GM18498 (cell line): ENCODE measurements around the gene CABLES1.
A peak's percentile ranks its signal among the peaks of the same experiment; 100 is the strongest.
"Not testable (repeated sequence)": the region's sequence is repeated elsewhere in the genome, so short reads cannot be mapped to it uniquely, and the experiment has no call there.

Experiments used
- ATAC-seq: cut with Tn5 transposase; IDR thresholded peaks from one replicate; pipeline ENCODE4 v1.9.1; 2021; ENCODE audit warnings: mild to moderate bottlenecking, moderate library complexity; ENCODE audit not compliant: unreplicated experiment

Gene CABLES1

GRCh38 chr18:23108496-23108895 lies 26.8 kb upstream of the CABLES1 start:
- no peak for ATAC-seq

DNA sequence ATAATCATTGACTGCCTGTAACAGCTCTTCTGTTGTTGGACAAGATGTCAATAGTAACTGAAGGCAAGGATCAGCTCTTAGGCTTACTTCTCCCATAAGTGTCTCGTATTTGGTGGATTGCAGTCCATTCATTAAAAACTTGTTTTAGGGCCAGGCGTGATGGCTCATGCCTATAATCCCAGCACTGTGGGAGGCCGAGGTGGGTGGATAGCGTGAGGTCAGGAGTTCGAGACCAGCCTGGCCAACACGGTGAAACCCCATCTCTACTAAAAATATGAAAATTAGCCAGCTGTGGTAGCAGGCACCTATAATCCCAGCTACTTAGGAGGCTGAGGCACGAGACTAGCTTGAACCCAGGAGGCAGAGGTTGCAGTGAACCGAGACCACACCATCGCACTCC lies 26.1 kb upstream of the CABLES1 start:
- not testable (repeated sequence) for ATAC-seq

GRCh38 chr18:23113576-23113975 lies 21.7 kb upstream of the CABLES1 start:
- no peak for ATAC-seq

GRCh38 chr18:23114171-23114881 lies 21.0 kb upstream of the CABLES1 start:
- no peak for ATAC-seq

- ATAC-seq: no peak
Observed at GRCh38 chr18:23114911-23115310, 20.4 kb upstream of the CABLES1 start.

DNA sequence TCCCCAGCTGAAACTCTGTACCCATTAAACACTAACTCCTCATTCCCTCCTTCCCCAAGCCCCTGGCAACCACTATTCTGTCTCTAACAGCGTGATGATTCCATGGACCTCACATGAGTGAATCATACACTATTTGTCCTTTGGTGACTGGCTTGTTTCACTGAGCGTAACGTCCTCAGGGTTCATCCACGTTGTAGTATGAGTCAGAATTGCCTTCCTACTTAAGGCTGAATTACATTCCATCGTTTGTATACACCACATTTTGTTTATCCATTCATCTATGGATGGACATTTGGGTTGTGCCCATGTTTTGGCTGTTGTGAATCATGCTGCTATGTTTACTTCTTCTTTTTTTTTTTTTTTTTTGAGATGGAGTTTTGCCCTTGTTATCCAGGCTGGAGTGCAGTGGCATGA lies 19.6 kb upstream of the CABLES1 start:
- no peak for ATAC-seq

GRCh38 chr18:23121133-23121532 lies 14.2 kb upstream of the CABLES1 start:
- ATAC-seq: no peak

DNA sequence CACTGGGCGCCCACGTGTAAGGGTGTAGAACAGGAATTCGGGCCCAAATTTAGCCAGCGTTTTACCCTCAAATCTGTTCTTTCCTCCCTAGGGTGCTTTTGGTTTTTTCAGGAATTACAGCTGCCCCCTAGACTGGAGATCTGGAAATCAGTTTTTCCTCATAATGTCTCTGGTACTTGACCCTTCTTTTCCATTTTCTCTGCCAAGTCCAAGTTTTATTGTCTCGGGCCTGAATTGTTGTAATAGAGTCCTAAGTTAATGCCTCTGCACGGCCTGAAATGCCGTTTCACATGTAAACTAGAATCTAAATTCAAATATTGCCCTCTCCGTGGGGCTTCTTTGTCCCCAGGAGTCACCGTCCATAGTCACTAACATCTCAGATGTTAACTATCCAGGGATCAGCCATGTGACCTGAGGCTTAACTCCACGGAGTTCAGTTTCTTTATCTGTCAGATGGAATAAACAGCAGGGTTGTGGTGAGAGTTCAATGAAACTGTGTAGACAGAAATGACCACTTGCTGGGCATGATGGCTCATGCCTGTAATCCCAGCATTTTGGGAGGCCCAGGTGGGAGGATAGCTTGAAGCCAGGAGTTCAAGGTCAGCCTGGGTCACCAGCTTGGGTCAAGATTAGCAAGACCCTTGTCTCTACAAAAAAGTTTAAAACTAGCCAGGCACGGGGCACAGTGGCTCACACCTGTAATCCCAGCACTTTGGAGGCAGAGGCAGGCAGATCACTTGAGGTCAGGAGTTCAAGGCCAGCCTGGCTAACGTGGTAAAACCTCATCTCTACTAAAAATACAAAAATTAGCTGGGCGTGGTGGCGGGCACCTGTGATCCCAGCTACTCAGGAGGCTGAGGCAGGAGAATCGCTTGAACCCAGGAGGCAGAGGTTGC lies 12.7 kb upstream of the CABLES1 start:
- ATAC-seq: no peak

DNA sequence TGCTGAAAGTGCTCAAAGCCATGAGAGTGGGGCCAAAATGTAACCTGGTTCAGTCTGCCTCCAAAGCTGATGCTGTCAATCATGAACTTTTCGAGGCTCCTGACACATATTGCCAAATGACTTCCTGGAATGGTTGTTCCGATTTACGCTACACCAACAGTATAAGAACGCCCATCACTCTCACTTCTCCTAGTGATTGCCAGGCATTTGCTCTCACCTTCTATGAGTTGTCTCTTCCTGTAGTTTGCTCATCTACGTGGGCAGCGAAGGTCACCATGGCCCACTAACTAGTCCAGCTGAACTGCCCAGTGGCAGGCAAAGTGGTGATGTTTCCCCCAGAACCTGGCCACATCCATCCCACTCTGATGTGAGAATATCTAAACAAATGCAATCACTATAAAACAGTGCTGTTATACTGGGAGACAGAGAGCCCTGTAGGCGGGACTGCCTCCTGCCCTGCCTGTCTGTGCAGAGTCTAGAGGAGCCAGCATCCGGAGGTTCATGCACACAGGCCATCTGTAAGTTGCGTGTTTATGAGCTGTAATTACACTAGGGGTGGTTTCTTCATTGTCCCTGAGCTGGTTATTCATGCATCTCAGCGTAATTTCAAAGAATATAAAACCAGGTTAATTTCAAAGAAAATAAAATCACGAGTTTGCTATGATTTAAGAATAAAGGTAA lies 8.8 kb upstream of the CABLES1 start:
- ATAC-seq: no peak

DNA sequence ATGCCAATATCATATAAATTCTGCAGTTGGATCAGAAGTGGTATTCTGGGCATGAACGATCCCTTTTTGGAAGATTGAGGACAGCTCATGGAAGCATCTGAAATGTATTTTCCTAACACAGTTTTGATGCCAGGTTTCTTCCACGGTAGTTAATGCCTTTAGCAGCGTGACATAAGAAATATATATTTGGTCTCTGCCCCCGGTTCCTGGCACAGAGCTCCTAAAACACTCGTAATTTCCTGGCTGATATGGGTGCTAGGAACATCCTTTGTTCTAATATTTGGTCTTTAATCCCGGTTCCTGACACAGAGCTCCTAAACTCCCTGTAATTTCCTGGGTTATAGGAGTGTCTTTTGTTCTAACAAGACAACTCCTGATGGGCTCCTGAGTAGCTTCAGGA lies 8.2 kb upstream of the CABLES1 start:
- no peak for ATAC-seq

DNA sequence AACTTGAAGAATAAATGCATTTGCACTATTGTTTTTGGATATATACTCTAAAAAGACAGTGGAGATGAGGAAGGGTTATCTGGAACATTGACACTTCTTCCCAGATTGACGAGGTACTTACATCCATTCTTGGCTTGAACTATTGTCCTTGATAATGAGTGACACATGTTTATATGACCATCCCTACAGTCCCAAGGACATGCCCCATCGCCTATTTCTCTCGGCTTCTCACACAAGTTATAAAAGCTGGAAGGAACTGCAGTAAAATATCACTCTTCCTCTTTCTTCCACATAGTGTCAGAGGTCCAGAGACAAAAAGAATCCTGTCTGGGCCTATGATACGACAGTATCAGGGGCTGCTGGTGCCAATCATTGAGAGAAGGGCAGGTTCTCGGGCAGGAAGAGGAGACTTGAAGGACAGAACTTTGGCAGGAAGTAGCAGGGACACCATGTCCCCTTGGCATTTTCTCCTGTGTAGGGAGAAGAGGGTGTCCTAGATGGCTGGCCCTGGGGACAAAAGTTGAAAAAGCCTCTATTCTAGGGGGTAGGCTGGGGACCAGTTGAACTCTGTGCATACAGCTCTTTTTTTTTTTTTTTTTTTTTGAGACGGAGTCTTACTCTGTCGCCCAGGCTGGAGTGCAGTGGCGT lies 5.8 kb upstream of the CABLES1 start:
- no peak for ATAC-seq

- ATAC-seq: no peak
Observed at GRCh38 chr18:23131693-23132319, 3.5 kb upstream of the CABLES1 start.

- ATAC-seq: no peak
Observed at GRCh38 chr18:23133860-23134779, 1.2 kb upstream of the CABLES1 start.

GRCh38 chr18:23135550-23136325 lies 453 bp downstream of the CABLES1 start:
- peak; percentile 43 for ATAC-seq

- peak; percentile 21 for ATAC-seq
Observed at GRCh38 chr18:23136326-23137096, 1.2 kb downstream of the CABLES1 start.

DNA sequence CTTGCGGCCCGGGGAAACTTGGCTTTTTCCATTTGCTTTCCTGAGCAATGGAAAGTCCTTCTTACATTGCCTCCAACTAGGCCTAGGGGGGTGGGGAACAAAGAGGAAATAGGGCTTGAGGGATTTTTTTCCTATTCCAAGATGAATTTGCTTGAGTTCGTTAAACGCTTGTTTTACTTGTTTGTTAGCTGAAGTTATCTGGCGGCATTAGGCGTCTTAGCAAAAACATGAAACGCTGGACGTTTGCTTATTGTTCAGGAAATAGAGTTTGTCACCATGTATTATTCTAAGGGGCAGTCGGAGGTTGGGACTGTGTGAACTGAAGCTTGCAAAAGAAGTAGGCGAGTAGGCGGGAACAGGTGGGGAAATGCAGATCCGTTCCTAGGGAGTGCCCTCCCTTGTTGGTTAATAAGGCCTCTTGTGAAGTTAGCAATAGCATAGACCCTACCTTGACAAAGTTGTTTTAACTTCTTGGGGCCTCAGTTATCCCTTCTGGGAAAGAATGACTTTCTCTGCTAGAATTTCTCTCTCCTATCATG lies 1.9 kb downstream of the CABLES1 start:
- ATAC-seq: no peak

GRCh38 chr18:23137788-23138216 lies 2.5 kb downstream of the CABLES1 start:
- ATAC-seq: no peak

- no peak for ATAC-seq
Observed at GRCh38 chr18:23138471-23138870, 3.2 kb downstream of the CABLES1 start.
